Upper lobe of left lung (tissue), 6 donors: ENCODE data around the gene SPOCK3. TPM values are rescaled to one million over a fixed set of nuclear protein-coding genes. Genes with fewer than 3 reads are reported as not detected.
"Not testable (repeated sequence)": the region's sequence is repeated elsewhere in the genome, so short reads cannot be mapped to it uniquely, and the experiment has no call there.

ENCODE experiments used
- ATAC-seq, 2 donors: fragments of 200-7000 bp; cut with Tn5 transposase; one replicate each; pipeline ENCODE4 v1.9.1; 2022; ENCODE audit warnings: mild to moderate bottlenecking in 2 of 2, moderate library complexity in 2 of 2; ENCODE audit not compliant: low FRiP score in 2 of 2
- DNase-seq, 2 donors: peaks; one replicate each; pipeline ENCODE4 v3.0.0-alpha.2; 2019 to 2020
- H3K27ac ChIP-seq, 4 donors: fragments of 200-600 bp; sonication (generic); one replicate each; pipeline ENCODE4 v1.5.1; 2016 to 2019
- H3K27me3 ChIP-seq, 4 donors: fragments of 200-600 bp; sonication (generic); one replicate each; pipeline ENCODE4 v1.5.1; 2017 to 2019
- H3K36me3 ChIP-seq, 4 donors: fragments of 200-600 bp; sonication (generic); one replicate each; pipeline ENCODE4 v1.5.1; 2016 to 2019
- H3K4me1 ChIP-seq, 4 donors: fragments of 200-600 bp; sonication (generic); one replicate each; pipeline ENCODE4 v1.5.1; 2018 to 2019
- H3K4me3 ChIP-seq, 4 donors: fragments of 200-600 bp; sonication (generic); one replicate each; pipeline ENCODE4 v1.5.1; 2017 to 2019; ENCODE audit warnings: mild to moderate bottlenecking in 2 of 4, moderate library complexity in 1 of 4
- H3K9me3 ChIP-seq, 4 donors: fragments of 200-600 bp; sonication (generic); one replicate each; pipeline ENCODE4 v1.5.1; 2018 to 2019
- EP300 ChIP-seq, 4 donors: sonication (generic); formaldehyde crosslinking; IDR thresholded peaks; one replicate each; pipeline ENCODE4 v1.5.1; 2017; ENCODE audit warnings: antibody characterized with exemption in 4 of 4, control low read depth in 2 of 4
- POLR2A ChIP-seq, 4 donors: fragments of 450-650 bp; IDR thresholded peaks; one replicate each; pipeline ENCODE4 v1.5.1; 2016 to 2017; ENCODE audit warnings: antibody characterized with exemption in 4 of 4, mild to moderate bottlenecking in 2 of 4
- POLR2AphosphoS5 ChIP-seq, 2 donors: sonication (generic); formaldehyde crosslinking; IDR thresholded peaks; one replicate each; pipeline ENCODE4 v1.5.1; 2017; ENCODE audit warnings: antibody characterized with exemption in 2 of 2
- WGBS, 2 donors: methylation state at CpG; one replicate each; pipeline ENCODE4 v1.1.5; 2017 to 2018; 5-methylcytosine and 5-hydroxymethylcytosine counted together
- total RNA-seq, 6 donors: library from RNA; depleted of rRNA in 4 of 6; stranded (reverse); fragments of >200 nt in 4 of 6; gene quantifications; one replicate each; pipeline versions ENCODE4 v1.1.0 to v1.2.1, GENCODE V29; 2016 to 2021
- TF ChIP-seq, protein P1 (sequence below), 6 experiments: fragments of 450-650 bp in 4 of 6; fragments of 200-600 bp in 2 of 6; sonication (generic) in 2 of 6; IDR thresholded peaks; one replicate each; pipeline ENCODE4 v1.5.1; 2016 to 2019; ENCODE audit warnings: antibody characterized with exemption in 6 of 6
- donor health status: DM: no; HTN: no; CAD: no; lungs with moderate emphysema.
- donor health status: DM: no; HTN: yes; CAD: no; lungs with severe emphysema.

The SPOCK3 gene
- 1 to 10 TPM in 1 of 6 donors, under 1 TPM in 3, not detected in 2; 0.15 to 5.2 (median 0.22) TPM for total RNA-seq

DNA sequence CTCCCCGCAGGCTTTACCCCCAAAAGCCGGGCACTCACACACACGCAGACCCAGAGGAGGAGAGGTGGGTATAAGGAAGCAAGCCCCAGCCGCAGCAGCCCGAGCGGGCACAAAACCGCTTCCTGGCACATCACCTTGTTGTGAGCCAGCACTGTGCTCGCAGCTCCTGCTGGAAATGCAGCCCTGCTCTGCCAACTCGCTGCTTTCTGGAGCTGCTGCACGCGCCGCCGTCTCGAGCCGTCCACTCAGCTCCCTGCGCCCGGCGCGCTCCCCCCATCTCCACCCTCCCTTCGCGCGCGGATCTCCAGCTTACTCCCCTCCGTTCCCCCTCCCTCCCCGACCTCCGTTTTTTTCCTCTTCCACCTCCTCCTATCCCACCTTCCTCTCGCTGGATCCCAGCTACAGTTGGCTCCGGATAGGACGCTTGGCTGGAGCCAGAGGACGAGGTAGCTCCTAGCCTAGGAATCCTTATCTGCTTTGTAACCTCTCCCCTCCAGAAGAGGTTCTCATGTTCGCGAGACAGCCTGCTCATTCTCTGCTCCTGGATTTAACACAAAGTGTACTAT, at the start of gene SPOCK3:
TSS of gene SPOCK3 (minus strand) at position 179 of the 566 bp plus-strand sequence.
- TF ChIP-seq EP300 (IDR thresholded peaks at IDR 0.05), result no peak
- TF ChIP-seq POLR2AphosphoS5 (IDR thresholded peaks at IDR 0.05), result no peak
- TF ChIP-seq POLR2A (IDR thresholded peaks at IDR 0.05), result no peak
- TF ChIP-seq, protein P1, sequence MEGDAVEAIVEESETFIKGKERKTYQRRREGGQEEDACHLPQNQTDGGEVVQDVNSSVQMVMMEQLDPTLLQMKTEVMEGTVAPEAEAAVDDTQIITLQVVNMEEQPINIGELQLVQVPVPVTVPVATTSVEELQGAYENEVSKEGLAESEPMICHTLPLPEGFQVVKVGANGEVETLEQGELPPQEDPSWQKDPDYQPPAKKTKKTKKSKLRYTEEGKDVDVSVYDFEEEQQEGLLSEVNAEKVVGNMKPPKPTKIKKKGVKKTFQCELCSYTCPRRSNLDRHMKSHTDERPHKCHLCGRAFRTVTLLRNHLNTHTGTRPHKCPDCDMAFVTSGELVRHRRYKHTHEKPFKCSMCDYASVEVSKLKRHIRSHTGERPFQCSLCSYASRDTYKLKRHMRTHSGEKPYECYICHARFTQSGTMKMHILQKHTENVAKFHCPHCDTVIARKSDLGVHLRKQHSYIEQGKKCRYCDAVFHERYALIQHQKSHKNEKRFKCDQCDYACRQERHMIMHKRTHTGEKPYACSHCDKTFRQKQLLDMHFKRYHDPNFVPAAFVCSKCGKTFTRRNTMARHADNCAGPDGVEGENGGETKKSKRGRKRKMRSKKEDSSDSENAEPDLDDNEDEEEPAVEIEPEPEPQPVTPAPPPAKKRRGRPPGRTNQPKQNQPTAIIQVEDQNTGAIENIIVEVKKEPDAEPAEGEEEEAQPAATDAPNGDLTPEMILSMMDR (IDR thresholded peaks at IDR 0.05), result no peak
- Histone ChIP-seq H3K27me3 (peaks cover 0 to 6% (median 0%) of the 10 kb centered on the region in 4 donors), H3K4me1 (peaks cover 0 to 15% (median 13%) of the 10 kb centered on the region in 4 donors), H3K36me3 (no peaks in the 10 kb centered on the region), H3K27ac (no peak within 1 kb of the TSS), H3K4me3 (peak within 1 kb of the TSS in 3 of 4 donors; percentile 28 to 45 (median 34)), H3K9me3 (no peaks in the 10 kb centered on the region)
- DNase-seq, result peak; percentile 34 to 83
- ATAC-seq, result peak; percentile 72 to 73
- 1 to 3% methylated on average over 29 to 32 of the region's 32 CpGs for WGBS, 2 donors

DNA sequence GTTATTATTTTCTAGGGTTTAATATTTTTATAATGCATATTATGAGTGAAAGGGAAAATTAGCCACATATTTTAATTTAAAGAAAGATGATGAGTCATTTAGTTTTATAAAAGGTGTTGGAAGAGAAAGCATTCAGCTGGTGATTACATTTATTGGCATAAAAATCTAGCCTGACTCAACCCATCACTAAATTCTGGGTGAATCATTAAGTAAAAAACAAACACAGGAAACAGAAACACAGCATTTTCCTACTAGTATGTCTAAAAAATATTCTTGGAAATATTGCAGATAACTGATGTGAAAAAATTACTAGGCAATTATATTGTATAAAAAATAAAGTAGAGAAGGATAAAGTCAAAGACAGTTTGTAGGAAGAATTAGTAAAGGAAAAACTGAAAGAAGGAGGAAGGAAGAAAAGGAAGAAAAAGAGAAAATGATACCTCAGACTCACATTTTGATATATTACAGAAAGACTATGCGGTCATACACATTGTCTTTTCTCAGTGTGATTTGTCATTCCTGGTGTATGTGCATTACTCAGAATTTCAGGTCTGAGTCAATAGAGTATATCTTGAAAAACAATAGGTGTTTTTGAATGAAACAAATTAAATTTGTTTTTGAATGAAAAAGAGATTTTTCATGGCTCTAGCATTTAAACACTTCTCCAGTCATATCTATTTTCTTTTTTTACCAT, 48.0 kb upstream of the SPOCK3 start:
- H3K9me3 ChIP-seq, result peaks cover 0 to 8% (median 0%) of the 10 kb centered on the region in 4 donors
- no peak for ATAC-seq
- WGBS, 2 donors, result 77 to 93% methylated on average over 1 of the region's 1 CpG

DNA sequence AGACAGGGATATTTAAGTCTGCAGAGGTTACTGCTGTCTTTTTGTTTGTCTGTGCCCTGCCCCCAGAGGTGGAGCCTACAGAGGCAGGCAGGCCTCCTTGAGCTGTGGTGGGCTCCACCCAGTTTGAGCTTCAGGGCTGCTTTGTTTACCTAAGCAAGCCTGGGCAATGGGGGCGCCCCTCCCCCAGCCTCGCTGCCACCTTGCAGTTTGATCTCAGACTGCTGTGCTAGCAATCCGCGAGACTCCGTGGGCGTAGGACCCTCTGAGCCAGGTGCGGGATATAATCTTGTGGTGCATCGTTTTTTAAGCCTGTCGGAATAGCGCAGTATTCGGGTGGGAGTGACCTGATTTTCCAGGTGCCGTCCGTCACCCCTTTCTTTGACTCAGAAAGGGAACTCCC, 47.3 kb upstream of the SPOCK3 start:
- H3K27me3 ChIP-seq, H3K9me3 ChIP-seq, H3K27ac ChIP-seq, H3K4me1 ChIP-seq, H3K4me3 ChIP-seq, H3K36me3 ChIP-seq, ATAC-seq: not testable (repeated sequence)
- 89 to 90% methylated on average over 6 to 13 of the region's 13 CpGs for WGBS, 2 donors
- peak in 1 of 2 donors; percentile 38 for DNase-seq

More for the DNA sequence above, 48.0 kb upstream of the SPOCK3 start:
- Histone ChIP-seq H3K27me3 (no peaks in the 10 kb centered on the region), H3K4me1 (no peaks in the 10 kb centered on the region), H3K4me3 (no peak overlapping the region), H3K36me3 (no peaks in the 10 kb centered on the region), H3K27ac (no peak overlapping the region)
- no peak for TF ChIP-seq POLR2A (IDR thresholded peaks at IDR 0.05)
- TF ChIP-seq, protein P1 (IDR thresholded peaks at IDR 0.05), result no peak
- DNase-seq, result no peak

DNA sequence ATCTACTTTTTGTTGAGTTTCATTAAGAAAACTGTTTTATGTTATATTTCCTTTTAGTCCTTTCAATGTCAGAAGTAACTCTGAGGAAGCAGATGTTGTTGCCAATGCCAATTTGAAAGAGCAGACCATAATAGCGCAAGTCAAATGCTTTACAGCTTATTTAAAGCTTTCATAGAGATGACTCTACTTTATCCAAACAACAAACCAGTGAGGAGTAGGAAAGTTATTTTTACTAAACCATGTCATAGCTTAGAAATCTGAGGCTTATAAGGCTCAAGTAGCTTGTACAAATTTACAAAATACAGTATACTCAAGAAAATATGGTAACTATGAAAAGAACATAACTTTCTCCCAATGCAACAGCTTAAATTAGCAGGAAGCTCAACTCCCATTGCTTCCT, 40.1 kb upstream of the SPOCK3 start:
- ATAC-seq (no peak), DNase-seq (no peak)
- Histone ChIP-seq H3K9me3 (no peaks in the 10 kb centered on the region), H3K27ac (no peak overlapping the region), H3K27me3 (no peaks in the 10 kb centered on the region), H3K4me1 (no peaks in the 10 kb centered on the region), H3K4me3 (no peak overlapping the region), H3K36me3 (no peaks in the 10 kb centered on the region)
- 54 to 64% methylated on average over 1 of the region's 1 CpG for WGBS, 2 donors
- no peak for TF ChIP-seq POLR2AphosphoS5 (IDR thresholded peaks at IDR 0.05)
- no peak for TF ChIP-seq EP300 (IDR thresholded peaks at IDR 0.05)
- TF ChIP-seq POLR2A (IDR thresholded peaks at IDR 0.05), result no peak
- TF ChIP-seq, protein P1 (IDR thresholded peaks at IDR 0.05), result no peak

DNA sequence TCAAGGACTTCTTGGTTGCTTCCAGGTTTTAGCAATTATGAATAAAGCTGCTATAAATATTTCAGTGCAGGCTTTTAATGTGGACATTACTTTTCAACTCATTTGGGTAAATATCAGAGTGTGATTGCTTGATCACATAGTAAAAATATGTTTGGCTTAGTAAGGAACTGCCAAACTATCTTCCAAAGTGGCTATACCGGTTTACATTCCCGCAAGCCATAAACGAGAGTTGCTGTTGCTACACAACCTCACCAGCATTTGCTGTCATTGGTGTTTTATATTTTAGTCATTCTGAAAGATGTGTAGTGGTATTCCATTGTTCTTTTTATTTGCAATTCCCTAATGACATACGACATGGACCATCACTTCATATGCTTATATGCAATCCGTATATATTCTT, 30.9 kb upstream of the SPOCK3 start:
- no peak for DNase-seq
- H3K4me3 ChIP-seq, result no peak overlapping the region
- H3K36me3 ChIP-seq, result no peaks in the 10 kb centered on the region
- H3K9me3 ChIP-seq, result no peaks in the 10 kb centered on the region
- TF ChIP-seq, protein P1 (IDR thresholded peaks at IDR 0.05), result no peak
- TF ChIP-seq EP300 (IDR thresholded peaks at IDR 0.05) (no peak), POLR2A (IDR thresholded peaks at IDR 0.05) (no peak), POLR2AphosphoS5 (IDR thresholded peaks at IDR 0.05) (no peak)
- no peak for ATAC-seq
- H3K27me3 ChIP-seq, result no peaks in the 10 kb centered on the region
- H3K4me1 ChIP-seq, result no peaks in the 10 kb centered on the region
- no peak overlapping the region for H3K27ac ChIP-seq
- WGBS, 2 donors, result 66 to 83% methylated on average over 5 of the region's 5 CpGs
